Heart left ventricle (tissue), 16 donors: ENCODE results near the gene ST3GAL5. TPM values are rescaled to one million over a fixed set of nuclear protein-coding genes. Genes with fewer than 3 reads are reported as not detected.
A peak's percentile ranks its signal among the peaks of the same experiment; 100 is the strongest.

Source experiments
- ATAC-seq, 4 donors: fragments of 200-7000 bp; cut with Tn5 transposase; one replicate each; pipeline ENCODE4 v1.9.1; 2020 to 2022; ENCODE audit warnings: moderate library complexity in 4 of 4, mild to moderate bottlenecking in 3 of 4, moderate number of reproducible peaks in 1 of 4
- DNase-seq, 5 donors: peaks; one replicate each; pipeline ENCODE4 v3.0.0-alpha.2; 2020
- H3K27ac ChIP-seq, 12 donors: fragments of 200-600 bp; sonication (generic) in 4 of 12; one replicate each; pipeline versions ENCODE4 v1.5.0 to v1.8.0; 2016 to 2022; ENCODE audit warnings: mild to moderate bottlenecking in 2 of 12
- H3K27me3 ChIP-seq, 9 donors: fragments of 200-600 bp; sonication (generic) in 2 of 9; one replicate each; pipeline versions ENCODE4 v1.5.1 to v1.8.0; 2016 to 2022; ENCODE audit warnings: mild to moderate bottlenecking in 3 of 9
- H3K36me3 ChIP-seq, 9 donors: fragments of 200-600 bp; sonication (generic) in 2 of 9; one replicate each; pipeline versions ENCODE4 v1.5.0 to v1.8.0; 2018 to 2022; ENCODE audit warnings: mild to moderate bottlenecking in 2 of 9
- H3K4me1 ChIP-seq, 12 donors: fragments of 200-600 bp; sonication (generic) in 4 of 12; one replicate each; pipeline versions ENCODE4 v1.5.0 to v1.8.0; 2016 to 2022; ENCODE audit warnings: mild to moderate bottlenecking in 3 of 12
- H3K4me3 ChIP-seq, 12 donors: fragments of 200-600 bp; sonication (generic) in 4 of 12; one replicate each; pipeline versions ENCODE4 v1.5.0 to v1.8.0; 2017 to 2022; ENCODE audit warnings: mild to moderate bottlenecking in 9 of 12, moderate library complexity in 4 of 12
- H3K9me3 ChIP-seq, 12 donors: fragments of 200-600 bp; sonication (generic) in 4 of 12; one replicate each; pipeline versions ENCODE4 v1.5.0 to v1.8.0; 2016 to 2022; ENCODE audit warnings: mild to moderate bottlenecking in 1 of 12
- CTCF ChIP-seq, 12 donors: fragments of 200-600 bp; sonication (generic) in 4 of 12; IDR thresholded peaks; one replicate each; pipeline versions ENCODE4 v1.5.0 to v1.8.0; 2018 to 2022; ENCODE audit warnings: antibody characterized with exemption in 12 of 12, mild to moderate bottlenecking in 5 of 12
- POLR2A ChIP-seq, 2 donors: fragments of 450-650 bp; IDR thresholded peaks; one replicate each; pipeline ENCODE4 v1.6.1; 2017; ENCODE audit warnings: antibody characterized with exemption in 2 of 2, mild to moderate bottlenecking in 2 of 2, moderate library complexity in 2 of 2
- WGBS, 4 donors: extraction: QIAGEN DNeasy Blood & Tissue Kit in 2 of 4; methylation state at CpG; one replicate each; pipeline versions ENCODE4 v1.1.5 to v1.1.7; 2013 to 2018; 5-methylcytosine and 5-hydroxymethylcytosine counted together
- intact Hi-C, 10 donors: fragments of 100-400 bp; cut with DNase I; formaldehyde crosslinking; loops; one replicate each; pipeline versions ENCODE4 v1.11.1 to v1.14.2; 2022
- polyA plus RNA-seq, 2 donors: library from polyadenylated mRNA; stranded (reverse); fragments of 200-250 nt; gene quantifications; one replicate each; pipeline ENCODE4 v1.2.3, GENCODE V29; 2013
- total RNA-seq, 9 donors: library from RNA; depleted of rRNA in 2 of 9; stranded (reverse); fragments of >200 nt in 2 of 9; fragmentation: NEBNext Ultra II Directional in 3 of 9; extraction: Animal tissue kit (Norgen Biotek cat#: 25700) in 3 of 9; gene quantifications; one replicate each; pipeline versions ENCODE4 v1.1.0 to v1.2.4, GENCODE V29; 2016 to 2023
- donor health status: ischemic (EF 13 %, LVEDD 7.1; RV severe dilation, severe dysfunction).
- donor health status: healthy with polysubstance abuse.
- donor health status: DM: no; HTN: yes; CAD: no.
- donor health status: DM: no; HTN: no; CAD: no.
- donor health status: ischemic (EF 25% LVEDD 6.9; RV normal size, moderate dysfunction).
- donor health status: ischemic (EF 25% LVEDD 5.7; RV mildly dilated, moderate dysfunction).
- donor health status: healthy.
- donor health status: DM: yes; HTN: yes; CAD: no.
- donor health status: ischemic (EF 35%, LVEDD 5.7; RV mildly dilated, moderate dysfunction).
- donor health status: nonischemic (EF 11% LVEDD 7.7; RV severe dilation, severe dysfunction).
- donor health status: DM: yes; HTN: yes; CAD: no.
- donor health status: PGD.
- donor health status: ischemic (EF 29% LVEDD 5.4; RV normal size, mild dysfunction).
- donor health status: nonischemic (EF 23%, LVEDD 6.1; RV moderate dilation, normal function).

Gene ST3GAL5
- total and polyA plus RNA-seq, 11 donors = 2.0 to 21.1 (median 4.0) TPM

DNA sequence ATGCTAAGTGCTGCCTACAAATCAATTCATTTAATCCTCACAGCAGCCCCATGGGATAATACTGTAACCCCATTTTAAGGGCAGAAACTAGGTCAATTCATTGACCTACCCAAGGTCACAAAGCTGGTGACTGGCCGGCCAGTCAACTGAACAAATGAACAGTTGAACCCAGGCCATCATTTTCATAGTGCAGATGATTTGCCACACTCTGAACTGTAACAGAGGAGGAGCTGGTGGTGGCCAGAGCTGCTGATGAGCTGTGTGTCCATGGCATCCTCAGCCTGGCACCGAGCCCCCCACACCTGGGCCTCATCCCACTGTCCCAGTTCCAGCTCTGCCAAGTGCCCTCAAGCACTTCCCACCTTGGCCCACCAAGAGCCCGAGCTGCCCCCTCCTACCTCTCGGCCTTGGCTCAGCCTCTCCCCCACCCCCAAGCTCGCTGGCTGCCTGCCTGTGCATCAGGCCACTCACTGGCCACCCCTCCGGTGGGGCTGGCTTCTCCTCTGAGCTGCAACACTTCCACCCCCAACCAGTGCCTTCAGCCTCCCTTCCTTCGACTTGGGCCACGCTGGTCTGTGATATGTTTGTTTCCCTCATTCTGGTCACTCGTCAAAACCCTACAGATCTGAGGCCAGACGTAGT lies 76.6 kb downstream of the ST3GAL5 start:
- Histone ChIP-seq H3K27me3 (no peaks in the 10 kb centered on the region), H3K27ac (peak overlapping the region in 5 of 12 donors; percentile 61 to 84 (median 74))

DNA sequence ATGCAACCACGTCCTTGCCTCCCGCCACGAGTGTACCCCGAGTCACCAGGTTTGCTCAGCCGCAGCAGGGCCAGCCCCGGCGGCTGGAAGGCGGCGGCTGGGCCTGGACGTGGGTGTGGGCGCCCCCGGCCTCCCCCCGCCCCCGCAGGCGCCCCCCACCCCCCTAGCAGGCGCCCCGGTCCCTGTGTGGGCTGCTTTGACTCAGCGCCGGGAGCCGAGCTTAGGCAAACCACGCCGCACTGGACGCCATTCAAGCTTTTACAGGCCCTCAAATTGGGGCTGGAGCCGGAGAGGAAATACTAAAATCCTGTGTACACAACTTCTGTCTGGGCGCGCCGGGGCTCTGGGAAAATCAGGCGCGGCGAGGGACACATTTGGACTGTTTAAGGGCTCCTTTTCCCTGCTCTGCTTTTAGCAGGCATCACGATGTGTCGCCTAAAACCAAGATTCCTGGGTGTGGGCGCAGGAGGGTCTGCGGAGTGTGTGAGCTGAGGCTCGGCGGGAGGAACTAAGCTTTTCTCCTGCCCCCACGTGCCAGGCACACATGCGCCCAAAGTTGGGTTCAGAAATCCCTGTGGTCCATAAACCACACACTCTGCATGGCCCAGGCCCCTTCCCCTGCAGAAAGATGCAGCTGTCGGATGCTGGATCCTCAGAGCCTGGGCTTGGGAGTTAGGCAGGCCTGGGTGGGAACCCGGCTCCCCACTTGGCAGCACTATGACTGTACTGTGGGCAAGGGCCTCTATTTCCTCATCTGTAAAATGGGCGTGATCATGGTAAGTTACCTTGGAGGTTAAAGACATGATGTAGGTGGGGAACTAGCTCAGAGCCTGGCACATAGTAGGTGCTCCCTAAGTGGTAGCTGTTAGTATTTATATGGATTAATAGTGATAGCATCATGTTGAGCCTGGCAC lies 77.4 kb downstream of the ST3GAL5 start:
- 51 to 60% (median 59%) methylated on average over 22 to 41 of the region's 41 CpGs for WGBS, 4 donors
- Histone ChIP-seq H3K36me3 (no peaks in the 10 kb centered on the region), H3K27ac (peak overlapping the region in 11 of 12 donors; percentile 7 to 84 (median 61)), H3K4me1 (peaks cover 0 to 22% (median 12%) of the 10 kb centered on the region in 12 donors), H3K9me3 (no peaks in the 10 kb centered on the region), H3K27me3 (no peaks in the 10 kb centered on the region), H3K4me3 (peak overlapping the region in 1 of 12 donors; percentile 35)
- ATAC-seq (peak in 2 of 4 donors; percentile 30 to 34), DNase-seq (peak in 4 of 5 donors; percentile 59 to 75 (median 65))
- intact Hi-C loops = loop anchor here in 8 of 10 donors (2.0 to 10.0 kb wide), 7 partner anchors 59 to 177 kb away; partner anchors contain the start of genes ATOH8 (in 1 of the 8) and SFTPB (in 1 of the 8)
- TF ChIP-seq POLR2A (IDR thresholded peaks at IDR 0.05) (no peak), CTCF (IDR thresholded peaks at IDR 0.05) (no peak)

More for the DNA sequence above, 76.6 kb downstream of the ST3GAL5 start:
- 78 to 91% (median 87%) methylated on average over 10 of the region's 10 CpGs for WGBS, 4 donors
- ATAC-seq (no peak), DNase-seq (no peak)
- peaks cover 0 to 22% (median 12%) of the 10 kb centered on the region in 12 donors for H3K4me1 ChIP-seq
- no peaks in the 10 kb centered on the region for H3K9me3 ChIP-seq
- H3K4me3 ChIP-seq = no peak overlapping the region
- TF ChIP-seq POLR2A (IDR thresholded peaks at IDR 0.05) (no peak), CTCF (IDR thresholded peaks at IDR 0.05) (no peak)
- H3K36me3 ChIP-seq = no peaks in the 10 kb centered on the region
- intact Hi-C loops = loop anchor here in 8 of 10 donors (2.0 to 10.0 kb wide), 7 partner anchors 60 to 177 kb away; partner anchors contain the start of genes ATOH8 (in 1 of the 8) and SFTPB (in 1 of the 8)

GRCh38 chr2:85810371-85811179 lies 78.2 kb downstream of the ST3GAL5 start:
- ATAC-seq (no peak), DNase-seq (no peak)
- Histone ChIP-seq H3K9me3 (no peaks in the 10 kb centered on the region), H3K36me3 (no peaks in the 10 kb centered on the region), H3K4me1 (peaks cover 0 to 22% (median 12%) of the 10 kb centered on the region in 12 donors), H3K4me3 (peak overlapping the region in 1 of 12 donors; percentile 35), H3K27ac (peak overlapping the region in 10 of 12 donors; percentile 41 to 84 (median 64)), H3K27me3 (no peaks in the 10 kb centered on the region)
- TF ChIP-seq POLR2A (IDR thresholded peaks at IDR 0.05) = no peak
- no peak for TF ChIP-seq CTCF (IDR thresholded peaks at IDR 0.05)
- intact Hi-C loops = loop anchor here in 6 of 10 donors (5.0 to 10.0 kb wide), 5 partner anchors 58 to 176 kb away; partner anchors contain the start of genes ATOH8 (in 1 of the 6) and SFTPB (in 1 of the 6)
- 83 to 94% (median 84%) methylated on average over 13 to 16 of the region's 16 CpGs for WGBS, 4 donors
